Measurements from ENCODE around the gene PIGBOS1.

The PIGBOS1 gene

DNA sequence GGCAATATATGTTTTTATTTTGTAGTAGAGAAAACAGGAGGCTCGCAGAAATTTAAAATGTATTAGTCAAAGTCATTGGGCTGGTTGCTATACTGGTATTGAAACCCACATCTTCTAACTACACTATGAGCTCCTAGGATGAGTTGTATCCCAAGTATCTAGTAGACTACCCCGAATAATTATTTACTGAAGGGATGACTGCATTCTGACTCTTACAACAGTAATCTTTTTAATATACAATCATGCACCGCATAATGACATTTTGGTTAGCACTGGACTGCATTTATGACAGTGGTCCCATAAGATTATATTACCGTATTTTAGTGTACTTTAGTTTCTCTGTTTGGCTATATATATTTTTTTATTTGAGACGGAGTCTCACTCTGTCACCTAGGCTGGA is 15.4 kb upstream of the PIGBOS1 start:
- TF ChIP-seq, protein P1, sequence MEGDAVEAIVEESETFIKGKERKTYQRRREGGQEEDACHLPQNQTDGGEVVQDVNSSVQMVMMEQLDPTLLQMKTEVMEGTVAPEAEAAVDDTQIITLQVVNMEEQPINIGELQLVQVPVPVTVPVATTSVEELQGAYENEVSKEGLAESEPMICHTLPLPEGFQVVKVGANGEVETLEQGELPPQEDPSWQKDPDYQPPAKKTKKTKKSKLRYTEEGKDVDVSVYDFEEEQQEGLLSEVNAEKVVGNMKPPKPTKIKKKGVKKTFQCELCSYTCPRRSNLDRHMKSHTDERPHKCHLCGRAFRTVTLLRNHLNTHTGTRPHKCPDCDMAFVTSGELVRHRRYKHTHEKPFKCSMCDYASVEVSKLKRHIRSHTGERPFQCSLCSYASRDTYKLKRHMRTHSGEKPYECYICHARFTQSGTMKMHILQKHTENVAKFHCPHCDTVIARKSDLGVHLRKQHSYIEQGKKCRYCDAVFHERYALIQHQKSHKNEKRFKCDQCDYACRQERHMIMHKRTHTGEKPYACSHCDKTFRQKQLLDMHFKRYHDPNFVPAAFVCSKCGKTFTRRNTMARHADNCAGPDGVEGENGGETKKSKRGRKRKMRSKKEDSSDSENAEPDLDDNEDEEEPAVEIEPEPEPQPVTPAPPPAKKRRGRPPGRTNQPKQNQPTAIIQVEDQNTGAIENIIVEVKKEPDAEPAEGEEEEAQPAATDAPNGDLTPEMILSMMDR (IDR thresholded peaks at IDR 0.05), result no peak

DNA sequence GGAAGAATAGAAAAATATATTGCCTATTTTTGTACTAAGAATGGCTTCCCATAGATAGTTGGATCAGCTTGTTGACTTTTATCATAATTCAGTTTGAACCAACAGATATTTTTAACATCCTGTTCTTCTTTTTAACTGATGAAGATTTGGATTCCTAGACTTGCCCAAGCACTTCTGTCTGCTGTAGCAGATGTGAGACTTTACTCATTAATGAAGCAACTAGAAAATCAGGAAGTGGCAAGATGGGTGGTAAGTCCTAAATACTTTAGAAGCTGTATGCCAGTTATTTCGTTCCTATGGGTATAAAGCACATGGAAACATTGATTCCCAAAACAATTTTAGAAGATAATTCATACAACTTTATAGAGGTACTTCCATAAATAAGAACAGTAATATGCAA is 8.5 kb upstream of the PIGBOS1 start:
- TF ChIP-seq, protein P1 (IDR thresholded peaks at IDR 0.05), result no peak

DNA sequence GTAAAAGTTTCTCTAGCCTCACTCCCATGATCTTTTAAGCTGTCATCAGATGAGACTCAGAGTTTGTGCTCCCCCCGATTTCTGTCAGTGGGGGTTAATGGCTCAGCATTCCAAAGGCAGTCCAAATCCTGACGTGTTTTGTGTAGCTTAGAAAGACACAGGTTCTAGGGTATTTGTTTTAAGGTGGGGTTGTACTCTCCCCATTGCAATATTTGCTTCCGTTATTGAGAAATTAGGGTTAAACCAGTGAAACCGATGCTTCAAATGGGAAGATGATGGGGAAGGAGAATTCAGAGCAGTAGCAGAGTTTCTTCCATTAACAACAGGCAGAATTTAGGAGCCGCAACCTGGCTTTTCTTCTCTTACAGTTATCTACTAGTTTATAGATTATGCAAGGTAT is 3.5 kb upstream of the PIGBOS1 start:
- TF ChIP-seq, protein P1 (IDR thresholded peaks at IDR 0.05), result no peak

DNA sequence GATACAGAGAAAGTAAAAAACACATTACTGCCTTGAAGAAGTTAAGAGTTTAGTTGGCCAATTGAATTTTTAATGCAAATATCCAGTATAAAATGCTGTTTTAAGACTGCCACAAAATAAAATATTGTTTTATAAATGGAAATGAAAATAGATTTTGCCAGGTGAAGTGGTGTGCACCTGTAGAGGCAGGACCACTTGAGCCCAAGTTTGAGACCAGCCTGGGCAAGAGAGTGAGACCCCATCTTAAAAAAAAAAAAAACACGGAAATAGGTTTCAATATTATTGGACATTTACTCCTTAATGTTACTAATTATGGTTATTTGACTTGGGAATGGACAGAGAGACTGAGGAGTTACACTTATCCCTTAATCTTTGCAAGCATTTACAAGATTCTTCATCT is 2.0 kb upstream of the PIGBOS1 start:
- TF ChIP-seq, protein P1 (IDR thresholded peaks at IDR 0.05), result no peak

DNA sequence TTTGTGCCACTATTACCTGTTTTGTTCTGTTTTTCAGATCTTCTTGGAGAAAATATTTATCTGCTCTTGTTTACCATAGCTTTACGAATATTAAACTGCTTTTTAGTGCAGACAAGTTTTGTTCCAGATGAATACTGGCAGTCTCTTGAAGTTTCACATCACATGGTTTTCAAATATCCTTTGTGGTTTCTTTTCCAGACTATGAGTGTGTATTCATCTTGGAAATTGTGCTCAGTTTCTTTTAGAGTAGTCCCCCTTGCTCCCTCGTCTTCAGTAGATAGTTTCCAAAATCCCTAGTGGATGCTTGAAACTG is 1.3 kb upstream of the PIGBOS1 start:
- TF ChIP-seq, protein P1 (IDR thresholded peaks at IDR 0.05), result no peak

DNA sequence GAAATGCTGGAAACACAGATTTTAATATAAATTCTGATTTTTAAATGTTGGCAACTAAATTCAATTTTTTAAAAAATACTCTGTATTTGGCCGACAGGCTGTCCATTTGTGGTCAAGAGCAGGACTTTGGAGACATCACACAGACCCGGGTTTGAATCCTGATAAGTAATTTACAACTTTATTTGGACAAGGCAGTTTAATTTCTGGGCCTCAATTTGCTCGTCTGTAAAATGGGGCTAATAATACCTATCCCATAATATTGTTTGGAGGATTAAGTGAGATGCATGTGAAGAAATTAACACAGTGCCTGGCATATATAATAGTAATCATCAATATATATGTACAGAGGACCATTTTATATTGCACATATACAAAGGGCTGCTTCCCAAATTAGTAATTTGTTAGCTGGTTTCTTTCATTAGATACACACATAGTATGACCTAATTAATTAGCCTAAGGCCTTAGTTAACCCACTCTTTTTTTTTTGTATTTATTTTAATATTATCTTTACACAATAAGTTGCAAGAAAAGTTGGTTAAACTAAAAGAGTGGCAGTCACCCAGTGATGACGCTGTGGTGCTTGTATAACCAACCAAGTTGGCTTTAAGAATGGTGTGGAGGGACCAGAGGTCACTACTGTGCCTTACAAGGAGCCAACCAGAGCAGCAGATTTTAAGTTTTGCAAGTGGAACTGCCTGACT is 764 bp upstream of the PIGBOS1 start:
- TF ChIP-seq, protein P1 (IDR thresholded peaks at IDR 0.05), result no peak

DNA sequence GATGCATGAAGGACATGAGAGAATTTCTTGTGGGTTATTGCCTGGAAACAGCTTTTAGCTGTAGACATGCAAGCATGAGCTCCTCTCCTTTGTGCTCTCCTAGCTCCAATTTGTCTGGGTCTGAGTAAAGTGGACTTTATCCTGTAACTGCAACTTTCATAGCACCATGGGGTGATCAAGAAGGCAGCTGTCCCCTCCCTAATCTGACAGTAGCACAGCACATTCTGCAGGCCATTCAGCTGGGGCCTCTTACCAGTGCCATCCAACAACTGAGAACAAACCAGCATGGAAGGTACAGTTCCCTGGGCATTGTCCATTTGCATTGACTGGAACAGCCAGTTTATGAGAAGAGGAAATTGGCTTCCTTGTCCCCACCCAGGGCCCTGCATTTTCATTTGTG is 21.6 kb downstream of the PIGBOS1 start:
- TF ChIP-seq, protein P1 (IDR thresholded peaks at IDR 0.05), result no peak

DNA sequence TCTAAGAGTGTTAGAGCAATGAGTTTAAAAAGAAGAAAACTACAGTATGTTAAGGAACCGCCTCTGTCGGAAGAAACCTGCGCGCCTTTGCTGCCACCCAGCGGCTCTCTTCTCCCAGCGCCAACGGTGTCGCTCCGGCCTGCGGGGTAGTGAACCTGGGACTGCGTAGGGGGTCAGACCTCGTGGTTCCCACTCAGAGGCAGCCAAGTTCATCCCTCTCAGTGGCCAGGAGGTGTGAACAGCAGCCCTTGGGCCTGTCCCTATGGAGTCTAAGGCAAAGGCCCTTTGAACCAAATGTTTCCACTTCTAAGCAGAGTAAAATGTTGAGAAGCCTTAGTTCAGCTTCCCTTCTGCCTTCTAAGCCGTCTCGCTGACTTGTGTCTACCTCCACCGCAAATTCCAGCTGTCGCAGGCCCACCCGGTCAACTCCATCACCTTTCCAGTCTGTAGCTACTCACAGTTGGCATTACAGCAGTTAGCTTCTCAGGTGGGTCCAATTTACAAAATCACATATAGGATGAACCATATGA is 28.3 kb downstream of the PIGBOS1 start:
- TF ChIP-seq, protein P1 (IDR thresholded peaks at IDR 0.05), result peak; percentile 94

All from LNCAP (cell line).